Liver (tissue), 9 donors: ENCODE data around the gene TTC7B. TPM values are rescaled to one million over a fixed set of nuclear protein-coding genes. Genes with fewer than 3 reads are reported as not detected.
A peak's percentile ranks its signal among the peaks of the same experiment; 100 is the strongest.

ENCODE experiments used
- DNase-seq: peaks from one replicate; pipeline ENCODE4 v3.0.0-alpha.2; 2017; ENCODE audit warnings: low spot score
- H3K27ac ChIP-seq, 2 donors: one replicate each; pipeline ENCODE4 v1.7.0; 2013; ENCODE audit warnings: inconsistent platforms in 2 of 2, low read length in 2 of 2, control low read depth in 1 of 2, low read depth in 1 of 2, mild to moderate bottlenecking in 1 of 2
- H3K27me3 ChIP-seq, 4 donors: one replicate each; pipeline versions ENCODE4 v1.6.1 to v1.7.0; 2013; ENCODE audit warnings: low read length in 3 of 4, inconsistent platforms in 1 of 4, mild to moderate bottlenecking in 1 of 4, moderate library complexity in 1 of 4; ENCODE audit not compliant: control insufficient read depth in 4 of 4, insufficient read depth in 4 of 4
- H3K36me3 ChIP-seq, 4 donors: one replicate each; pipeline versions ENCODE4 v1.6.1 to v1.7.0; 2013; ENCODE audit warnings: low read length in 3 of 4, mild to moderate bottlenecking in 3 of 4, low read depth in 1 of 4, moderate library complexity in 1 of 4; ENCODE audit not compliant: control insufficient read depth in 4 of 4, insufficient read depth in 3 of 4
- H3K4me1 ChIP-seq, 4 donors: one replicate each; pipeline versions ENCODE4 v1.6.1 to v1.7.0; 2013; ENCODE audit warnings: low read length in 3 of 4, mild to moderate bottlenecking in 3 of 4, moderate library complexity in 1 of 4; ENCODE audit not compliant: control insufficient read depth in 4 of 4, insufficient read depth in 4 of 4
- H3K4me3 ChIP-seq, 3 donors: one replicate each; pipeline versions ENCODE4 v1.6.1 to v1.7.0; 2013; ENCODE audit warnings: low read length in 3 of 3, control low read depth in 1 of 3, low read depth in 1 of 3, mild to moderate bottlenecking in 1 of 3
- H3K9ac ChIP-seq, 2 donors: one replicate each; pipeline ENCODE4 v1.7.0; 2013; ENCODE audit warnings: low read length in 2 of 2, mild to moderate bottlenecking in 2 of 2, moderate library complexity in 2 of 2, control low read depth in 1 of 2, low read depth in 1 of 2
- H3K9me3 ChIP-seq, 4 donors: one replicate each; pipeline versions ENCODE4 v1.6.1 to v1.7.0; 2013; ENCODE audit warnings: low read length in 3 of 4; ENCODE audit not compliant: control insufficient read depth in 4 of 4
- EGR1 ChIP-seq, 2 donors: IDR thresholded peaks; 2 replicates each; pipeline ENCODE4 v1.6.1; 2016 to 2018; ENCODE audit warnings: antibody characterized with exemption in 2 of 2, low read depth in 2 of 2
- HNF4A ChIP-seq, 2 donors: conservative IDR thresholded peaks; 2 replicates each; pipeline ENCODE4 v1.6.1; 2016; ENCODE audit warnings: antibody characterized with exemption in 2 of 2, mild to moderate bottlenecking in 2 of 2
- JUND ChIP-seq, 2 donors: IDR thresholded peaks; 2 replicates each; pipeline ENCODE4 v1.6.1; 2016; ENCODE audit warnings: antibody characterized with exemption in 2 of 2
- NR2F2 ChIP-seq: IDR thresholded peaks from 2 replicates; pipeline ENCODE4 v1.6.1; 2016; ENCODE audit warnings: antibody characterized with exemption
- RXRA ChIP-seq, 2 donors: IDR thresholded peaks; 2 replicates each; pipeline ENCODE4 v1.6.1; 2017 to 2018; ENCODE audit warnings: antibody characterized with exemption in 2 of 2, mild to moderate bottlenecking in 1 of 2
- WGBS: extraction: QIAGEN DNeasy Blood & Tissue Kit; methylation state at CpG from one replicate; pipeline ENCODE4 v1.1.7; 2013; 5-methylcytosine and 5-hydroxymethylcytosine counted together
- polyA plus RNA-seq, 2 donors: library from polyadenylated mRNA; stranded (reverse) in 1 of 2; unstranded in 1 of 2; fragments of 200-250 nt in 1 of 2; fragments of >200 nt in 1 of 2; fragmentation: Nextera tagmentation in 1 of 2; extraction: Ambion mirVana in 1 of 2; gene quantifications; one replicate each; pipeline versions ENCODE4 v1.2.1 to v1.2.3, GENCODE V29; 2013 to 2015
- total RNA-seq, 2 donors: library from RNA; depleted of rRNA; stranded (reverse); fragments of >200 nt; gene quantifications; one replicate each; pipeline ENCODE4 v1.2.3, GENCODE V29; 2014
- TF ChIP-seq, protein P1 (sequence below): IDR thresholded peaks from 2 replicates; pipeline ENCODE4 v1.6.1; 2016; ENCODE audit warnings: antibody characterized with exemption
- TF ChIP-seq, protein P2 (sequence below): IDR thresholded peaks from 2 replicates; pipeline ENCODE4 v1.6.1; 2016; ENCODE audit warnings: antibody characterized with exemption, mild to moderate bottlenecking
- donor health status: healthy.
- donor health status: healthy.
- donor health status: healthy.
- donor health status: healthy.
- donor health status: healthy.

Gene TTC7B
- total and polyA plus RNA-seq, 4 donors = 9.1 to 31.0 (median 12.5) TPM

DNA sequence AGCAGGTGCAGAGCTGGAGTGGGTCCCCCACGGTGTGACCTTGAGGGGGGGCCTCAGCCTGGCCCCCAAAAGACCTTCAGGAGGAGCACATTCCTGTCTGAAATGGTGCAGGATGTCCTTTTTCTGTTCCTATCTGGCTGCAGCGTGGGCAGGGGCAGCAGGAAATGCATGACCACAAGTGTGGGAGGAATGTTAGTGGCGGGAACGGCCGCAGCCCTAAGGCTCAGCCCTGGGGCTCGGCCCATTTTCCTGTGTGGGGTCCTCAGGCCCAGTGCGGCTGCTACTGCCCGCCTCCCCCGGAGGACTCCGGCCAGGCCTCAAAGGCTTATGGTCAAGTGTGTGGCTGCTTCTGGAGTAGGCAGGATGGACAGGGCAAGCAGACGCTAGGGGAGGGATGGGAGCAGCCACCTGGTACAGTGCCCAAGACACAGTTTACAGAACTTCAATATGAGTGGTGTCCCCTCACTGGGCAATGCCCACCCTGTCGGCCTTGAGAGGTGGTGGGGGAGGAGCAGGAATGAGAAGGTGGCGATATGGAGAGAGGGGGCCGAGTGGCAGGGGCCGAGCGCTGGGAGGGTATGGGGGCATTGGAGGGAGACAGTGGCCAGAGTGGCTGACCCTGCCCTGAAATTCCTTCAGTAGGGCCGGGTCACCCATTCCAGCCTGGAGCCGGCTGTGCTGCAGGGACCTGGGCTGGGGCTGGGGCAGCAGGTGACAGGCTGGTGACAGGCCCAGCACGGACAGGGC, 282.0 kb downstream of the TTC7B start:
- Histone ChIP-seq H3K9me3 (no peaks in the 10 kb centered on the region), H3K36me3 (peaks cover 0 to 1% (median 0%) of the 10 kb centered on the region in 4 donors), H3K27ac (peak overlapping the region; percentile 28 to 57), H3K27me3 (no peaks in the 10 kb centered on the region), H3K4me3 (no peak overlapping the region), H3K9ac (no peak overlapping the region), H3K4me1 (peaks cover 0 to 8% (median 0%) of the 10 kb centered on the region in 4 donors)
- TF ChIP-seq, protein P1, sequence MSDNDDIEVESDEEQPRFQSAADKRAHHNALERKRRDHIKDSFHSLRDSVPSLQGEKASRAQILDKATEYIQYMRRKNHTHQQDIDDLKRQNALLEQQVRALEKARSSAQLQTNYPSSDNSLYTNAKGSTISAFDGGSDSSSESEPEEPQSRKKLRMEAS = no peak
- TF ChIP-seq RXRA (IDR thresholded peaks at IDR 0.05) (no peak), EGR1 (IDR thresholded peaks at IDR 0.05; ENCODE audit: low read depth in 2 of 2) (no peak), JUND (IDR thresholded peaks at IDR 0.05) (no peak)
- TF ChIP-seq, protein P2, sequence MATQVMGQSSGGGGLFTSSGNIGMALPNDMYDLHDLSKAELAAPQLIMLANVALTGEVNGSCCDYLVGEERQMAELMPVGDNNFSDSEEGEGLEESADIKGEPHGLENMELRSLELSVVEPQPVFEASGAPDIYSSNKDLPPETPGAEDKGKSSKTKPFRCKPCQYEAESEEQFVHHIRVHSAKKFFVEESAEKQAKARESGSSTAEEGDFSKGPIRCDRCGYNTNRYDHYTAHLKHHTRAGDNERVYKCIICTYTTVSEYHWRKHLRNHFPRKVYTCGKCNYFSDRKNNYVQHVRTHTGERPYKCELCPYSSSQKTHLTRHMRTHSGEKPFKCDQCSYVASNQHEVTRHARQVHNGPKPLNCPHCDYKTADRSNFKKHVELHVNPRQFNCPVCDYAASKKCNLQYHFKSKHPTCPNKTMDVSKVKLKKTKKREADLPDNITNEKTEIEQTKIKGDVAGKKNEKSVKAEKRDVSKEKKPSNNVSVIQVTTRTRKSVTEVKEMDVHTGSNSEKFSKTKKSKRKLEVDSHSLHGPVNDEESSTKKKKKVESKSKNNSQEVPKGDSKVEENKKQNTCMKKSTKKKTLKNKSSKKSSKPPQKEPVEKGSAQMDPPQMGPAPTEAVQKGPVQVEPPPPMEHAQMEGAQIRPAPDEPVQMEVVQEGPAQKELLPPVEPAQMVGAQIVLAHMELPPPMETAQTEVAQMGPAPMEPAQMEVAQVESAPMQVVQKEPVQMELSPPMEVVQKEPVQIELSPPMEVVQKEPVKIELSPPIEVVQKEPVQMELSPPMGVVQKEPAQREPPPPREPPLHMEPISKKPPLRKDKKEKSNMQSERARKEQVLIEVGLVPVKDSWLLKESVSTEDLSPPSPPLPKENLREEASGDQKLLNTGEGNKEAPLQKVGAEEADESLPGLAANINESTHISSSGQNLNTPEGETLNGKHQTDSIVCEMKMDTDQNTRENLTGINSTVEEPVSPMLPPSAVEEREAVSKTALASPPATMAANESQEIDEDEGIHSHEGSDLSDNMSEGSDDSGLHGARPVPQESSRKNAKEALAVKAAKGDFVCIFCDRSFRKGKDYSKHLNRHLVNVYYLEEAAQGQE = no peak
- no peak for DNase-seq
- 74% methylated on average over 19 of the region's 19 CpGs for WGBS

DNA sequence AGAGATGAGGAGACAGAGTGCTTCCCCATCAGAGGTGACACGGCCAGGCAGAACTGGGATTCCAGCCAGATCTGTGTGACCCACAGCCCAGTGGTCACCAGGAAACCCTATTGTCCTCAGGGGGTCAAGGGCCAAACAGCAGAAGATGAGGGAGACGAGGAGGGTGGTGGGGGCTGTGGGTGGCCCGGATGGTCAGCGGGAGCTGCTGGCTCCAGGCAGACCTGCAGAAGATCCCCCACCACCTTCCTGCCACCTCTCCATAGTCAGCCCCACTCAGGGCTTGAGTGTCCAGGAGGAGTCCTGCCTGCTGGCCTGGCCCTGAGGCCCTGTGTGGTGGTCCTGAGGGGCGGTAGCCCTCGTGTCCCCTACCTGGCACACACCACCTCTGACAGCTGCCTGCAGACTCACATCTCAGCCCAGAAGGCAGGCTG, 282.6 kb downstream of the TTC7B start:
- peak overlapping the region; percentile 28 to 57 for H3K27ac ChIP-seq

More for the DNA sequence above, 282.6 kb downstream of the TTC7B start:
- H3K9me3 ChIP-seq = no peaks in the 10 kb centered on the region
- peaks cover 0 to 8% (median 0%) of the 10 kb centered on the region in 4 donors for H3K4me1 ChIP-seq
- H3K4me3 ChIP-seq = no peak overlapping the region
- TF ChIP-seq, protein P2 = no peak
- no peak for TF ChIP-seq HNF4A (conservative IDR thresholded peaks at IDR 0.05)
- peak; percentile 90 for TF ChIP-seq NR2F2
- H3K36me3 ChIP-seq = no peaks in the 10 kb centered on the region
- no peaks in the 10 kb centered on the region for H3K27me3 ChIP-seq
- no peak for DNase-seq
- no peak overlapping the region for H3K9ac ChIP-seq
- WGBS = 63% methylated on average over 6 of the region's 6 CpGs
